Loucy (cell line): ENCODE measurements around the gene SP110.

Experiments used
- H2AFZ ChIP-seq: fragments of 200-600 bp; sonication (generic); 2 replicates; pipeline ENCODE4 v1.6.0; 2016; ENCODE audit warnings: antibody characterized with exemption, mild to moderate bottlenecking, low read length, moderate library complexity
- H3F3A ChIP-seq: fragments of 200-600 bp; 2 replicates; pipeline ENCODE4 v1.6.0; 2016; ENCODE audit warnings: antibody characterized with exemption, low read depth, mild to moderate bottlenecking
- H3K27me3 ChIP-seq: fragments of 200-600 bp; sonication (generic); 2 replicates; pipeline ENCODE4 v1.6.1; 2014; ENCODE audit warnings: low read length, mild to moderate bottlenecking; ENCODE audit not compliant: insufficient read depth, poor library complexity, severe bottlenecking
- H3K36me3 ChIP-seq: fragments of 200-600 bp; sonication (generic); 2 replicates; pipeline ENCODE4 v1.6.1; 2016; ENCODE audit warnings: low read length; ENCODE audit not compliant: insufficient read depth
- H3K4me1 ChIP-seq: fragments of 200-600 bp; sonication (generic); 2 replicates; pipeline ENCODE4 v1.5.1; 2014; ENCODE audit warnings: low read length, mild to moderate bottlenecking; ENCODE audit not compliant: insufficient read depth, poor library complexity, severe bottlenecking
- H3K4me2 ChIP-seq: fragments of 200-600 bp; sonication (generic); 2 replicates; pipeline ENCODE4 v1.6.0; 2014; ENCODE audit warnings: antibody characterized with exemption, low read length, low read depth, mild to moderate bottlenecking; ENCODE audit not compliant: poor library complexity, severe bottlenecking
- H3K4me3 ChIP-seq: fragments of 200-600 bp; sonication (generic); 2 replicates; pipeline ENCODE4 v1.5.1; 2014; ENCODE audit warnings: low read length, mild to moderate bottlenecking, mixed read lengths; ENCODE audit not compliant: poor library complexity, severe bottlenecking
- H3K79me2 ChIP-seq: fragments of 200-600 bp; sonication (generic); 2 replicates; pipeline ENCODE4 v1.6.1; 2014; ENCODE audit warnings: low read length; ENCODE audit not compliant: insufficient read depth
- H3K9ac ChIP-seq: fragments of 200-600 bp; sonication (generic); 2 replicates; pipeline ENCODE4 v1.6.0; 2014; ENCODE audit warnings: mild to moderate bottlenecking, low read depth, low read length, moderate library complexity; ENCODE audit not compliant: poor library complexity, severe bottlenecking
- H3K9me2 ChIP-seq: fragments of 200-600 bp; sonication (generic); replicated peaks from 2 replicates; pipeline ENCODE4 v1.6.1; 2016; ENCODE audit warnings: low read depth, low read length, mixed read lengths
- H3K9me3 ChIP-seq: fragments of 200-600 bp; sonication (generic); 2 replicates; pipeline ENCODE4 v1.6.1; 2014; ENCODE audit warnings: mild to moderate bottlenecking, antibody characterized with exemption, low read length, low read depth; ENCODE audit not compliant: insufficient read depth
- H4K20me1 ChIP-seq: fragments of 200-600 bp; sonication (generic); 2 replicates; pipeline ENCODE4 v1.6.0; 2014; ENCODE audit warnings: antibody characterized with exemption, low read length, mild to moderate bottlenecking; ENCODE audit not compliant: insufficient read depth, poor library complexity, severe bottlenecking
- EZH2phosphoT487 ChIP-seq: fragments of 200-600 bp; IDR thresholded peaks from 2 replicates; pipeline ENCODE4 v1.6.1; 2018; ENCODE audit warnings: antibody characterized with exemption, mild to moderate bottlenecking, moderate library complexity, borderline replicate concordance
- TF ChIP-seq, protein P1 (sequence below): fragments of 200-600 bp; sonication (generic); conservative IDR thresholded peaks from 2 replicates; pipeline ENCODE4 v1.5.1; 2014; ENCODE audit warnings: mild to moderate bottlenecking, antibody characterized with exemption, low read length

SP110 gene

DNA sequence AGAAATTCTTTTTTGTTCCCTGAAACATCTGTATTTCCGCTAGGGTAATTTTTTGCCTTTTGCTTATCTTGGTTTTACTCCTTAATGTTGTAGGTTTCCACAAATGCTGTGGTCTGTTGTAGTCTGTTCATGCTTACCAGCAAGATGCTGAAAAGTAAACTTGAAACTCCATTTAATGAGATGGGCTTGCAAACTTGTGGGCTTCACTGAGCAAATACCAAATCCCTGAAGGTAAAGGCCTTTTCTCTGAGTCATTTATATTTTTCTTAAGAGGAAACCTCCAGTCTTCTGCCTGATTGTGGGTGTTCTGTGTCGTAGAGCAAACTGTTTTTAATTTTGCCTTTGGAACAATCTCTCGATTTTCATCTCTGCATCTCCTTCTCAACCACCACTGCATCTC is 15.1 kb upstream of the SP110 start:
- Histone ChIP-seq H3K9me3 (peaks cover 15% of the 10 kb centered on the region), H3K9ac (no peak overlapping the region), H3K79me2 (no peaks in the 10 kb centered on the region), H3K9me2 (no peaks in the 10 kb centered on the region), H3K4me2 (no peak overlapping the region), H3K4me1 (no peaks in the 10 kb centered on the region), H3K4me3 (no peak overlapping the region), H3K27me3 (no peaks in the 10 kb centered on the region), H4K20me1 (no peaks in the 10 kb centered on the region), H2AFZ (no peak overlapping the region), H3K36me3 (no peaks in the 10 kb centered on the region), H3F3A (no peaks in the 10 kb centered on the region)
- no peak for TF ChIP-seq EZH2phosphoT487
- TF ChIP-seq, protein P1, sequence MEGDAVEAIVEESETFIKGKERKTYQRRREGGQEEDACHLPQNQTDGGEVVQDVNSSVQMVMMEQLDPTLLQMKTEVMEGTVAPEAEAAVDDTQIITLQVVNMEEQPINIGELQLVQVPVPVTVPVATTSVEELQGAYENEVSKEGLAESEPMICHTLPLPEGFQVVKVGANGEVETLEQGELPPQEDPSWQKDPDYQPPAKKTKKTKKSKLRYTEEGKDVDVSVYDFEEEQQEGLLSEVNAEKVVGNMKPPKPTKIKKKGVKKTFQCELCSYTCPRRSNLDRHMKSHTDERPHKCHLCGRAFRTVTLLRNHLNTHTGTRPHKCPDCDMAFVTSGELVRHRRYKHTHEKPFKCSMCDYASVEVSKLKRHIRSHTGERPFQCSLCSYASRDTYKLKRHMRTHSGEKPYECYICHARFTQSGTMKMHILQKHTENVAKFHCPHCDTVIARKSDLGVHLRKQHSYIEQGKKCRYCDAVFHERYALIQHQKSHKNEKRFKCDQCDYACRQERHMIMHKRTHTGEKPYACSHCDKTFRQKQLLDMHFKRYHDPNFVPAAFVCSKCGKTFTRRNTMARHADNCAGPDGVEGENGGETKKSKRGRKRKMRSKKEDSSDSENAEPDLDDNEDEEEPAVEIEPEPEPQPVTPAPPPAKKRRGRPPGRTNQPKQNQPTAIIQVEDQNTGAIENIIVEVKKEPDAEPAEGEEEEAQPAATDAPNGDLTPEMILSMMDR = no peak

GRCh38 chr2:230234122-230234722 is 14.4 kb upstream of the SP110 start:
- no peak overlapping the region for H2AFZ ChIP-seq
- TF ChIP-seq EZH2phosphoT487 = no peak
- TF ChIP-seq, protein P1 = no peak

GRCh38 chr2:230231251-230231650 is 11.5 kb upstream of the SP110 start:
- H3F3A ChIP-seq = no peaks in the 10 kb centered on the region
- TF ChIP-seq, protein P1 = no peak
- TF ChIP-seq EZH2phosphoT487 = no peak
- H3K9me3 ChIP-seq = peaks cover 15% of the 10 kb centered on the region
- H3K4me1 ChIP-seq = no peaks in the 10 kb centered on the region
- H3K9me2 ChIP-seq = no peaks in the 10 kb centered on the region
- H3K9ac ChIP-seq = no peak overlapping the region
- no peaks in the 10 kb centered on the region for H3K36me3 ChIP-seq
- H3K79me2 ChIP-seq = no peaks in the 10 kb centered on the region
- no peak overlapping the region for H3K4me3 ChIP-seq
- H2AFZ ChIP-seq = no peak overlapping the region
- H3K27me3 ChIP-seq = no peaks in the 10 kb centered on the region
- no peak overlapping the region for H3K4me2 ChIP-seq
- no peaks in the 10 kb centered on the region for H4K20me1 ChIP-seq

More at GRCh38 chr2:230234122-230234722, 14.4 kb upstream of the SP110 start:
- Histone ChIP-seq H3K27me3 (no peaks in the 10 kb centered on the region), H3K9me2 (no peaks in the 10 kb centered on the region), H3K4me3 (no peak overlapping the region), H4K20me1 (no peaks in the 10 kb centered on the region), H3K9me3 (peaks cover 15% of the 10 kb centered on the region), H3F3A (no peaks in the 10 kb centered on the region), H3K36me3 (no peaks in the 10 kb centered on the region), H3K4me1 (no peaks in the 10 kb centered on the region), H3K79me2 (no peaks in the 10 kb centered on the region), H3K4me2 (no peak overlapping the region), H3K9ac (no peak overlapping the region)
